ENCODE measurements around the gene PTPN11. TPM values are rescaled to one million over a fixed set of nuclear protein-coding genes. Genes with fewer than 3 reads are reported as not detected.
A peak's percentile ranks its signal among the peaks of the same experiment; 100 is the strongest.

Gene PTPN11
- polyA plus RNA-seq, 2 of the 4 experiments (the other 2 are of a cell fraction), result 78.6 to 194 TPM

- no peaks in the 10 kb centered on the region for H3K9me3 ChIP-seq
- TF ChIP-seq CEBPB (IDR thresholded peaks at IDR 0.05) (peak in 1 of 2 experiments; percentile 59; a peak in 2 of 4 replicates), POLR2A (IDR thresholded peaks at IDR 0.05; ENCODE audit: low read length) (no peak), SREBF2 (IDR thresholded peaks at IDR 0.05) (no peak)
- no peak overlapping the region for H3K4me3 ChIP-seq
- H3K27ac ChIP-seq, result no peak overlapping the region
- ATAC-seq (no peak), FAIRE-seq (no peak), DNase-seq (ENCODE audit: low read depth in 1 of 2, low spot score in 1 of 2) (no peak)
- CTCF ChIA-PET, result no interaction called here
- H3K4me1 ChIP-seq, result peaks cover 6% of the 10 kb centered on the region; the same call in 1 of the 3 replicates
- POLR2A ChIA-PET, result no interaction called here
- no peak overlapping the region for H3K4me2 ChIP-seq
Measured at GRCh38 chr12:112466011-112466422, 47.3 kb downstream of the PTPN11 start.

- Histone ChIP-seq H3K9me3 (no peaks in the 10 kb centered on the region), H3K4me1 (peaks cover 6% of the 10 kb centered on the region; the same call in 1 of the 3 replicates), H3K4me3 (no peak overlapping the region), H3K4me2 (no peak overlapping the region), H3K27ac (no peak overlapping the region)
- ChIA-PET CTCF (no interaction called here), POLR2A (no interaction called here)
- no peak for DNase-seq (ENCODE audit: low read depth in 1 of 2, low spot score in 1 of 2)
- WGBS (ENCODE audit: missing lambda C conversion rate), result 95% methylated on average over 3 of the region's 3 CpGs
- ATAC-seq, result no peak
- FAIRE-seq, result no peak
- no peak for TF ChIP-seq EHF (CRISPR knock-in tag; IDR thresholded peaks at IDR 0.05)
Measured at GRCh38 chr12:112466835-112467234, 48.1 kb downstream of the PTPN11 start.

- ChIA-PET POLR2A (no interaction called here), CTCF (interaction anchor here (0.6 kb wide), 1 partner anchor 27 kb away, joined by 3 read pairs; no protein-coding TSS in a partner anchor)
- Histone ChIP-seq H3K27ac (no peak overlapping the region), H3K4me3 (no peak overlapping the region), H3K9me3 (no peaks in the 10 kb centered on the region), H3K4me1 (peaks cover 6% of the 10 kb centered on the region; the same call in 1 of the 3 replicates), H3K4me2 (no peak overlapping the region)
- no peak for TF ChIP-seq NR3C1 (IDR thresholded peaks at IDR 0.05)
- TF ChIP-seq CTCF (IDR thresholded peaks at IDR 0.05), result no peak
- no peak for TF ChIP-seq NPAS2 (CRISPR knock-in tag; IDR thresholded peaks at IDR 0.05; ENCODE audit: borderline replicate concordance)
- TF ChIP-seq GATA3 (IDR thresholded peaks at IDR 0.05; ENCODE audit: borderline replicate concordance), result no peak
- TF ChIP-seq JUNB (IDR thresholded peaks at IDR 0.05), result no peak
- TF ChIP-seq FOSB (CRISPR knock-in tag; IDR thresholded peaks at IDR 0.05), result no peak
- TF ChIP-seq, protein P1, sequence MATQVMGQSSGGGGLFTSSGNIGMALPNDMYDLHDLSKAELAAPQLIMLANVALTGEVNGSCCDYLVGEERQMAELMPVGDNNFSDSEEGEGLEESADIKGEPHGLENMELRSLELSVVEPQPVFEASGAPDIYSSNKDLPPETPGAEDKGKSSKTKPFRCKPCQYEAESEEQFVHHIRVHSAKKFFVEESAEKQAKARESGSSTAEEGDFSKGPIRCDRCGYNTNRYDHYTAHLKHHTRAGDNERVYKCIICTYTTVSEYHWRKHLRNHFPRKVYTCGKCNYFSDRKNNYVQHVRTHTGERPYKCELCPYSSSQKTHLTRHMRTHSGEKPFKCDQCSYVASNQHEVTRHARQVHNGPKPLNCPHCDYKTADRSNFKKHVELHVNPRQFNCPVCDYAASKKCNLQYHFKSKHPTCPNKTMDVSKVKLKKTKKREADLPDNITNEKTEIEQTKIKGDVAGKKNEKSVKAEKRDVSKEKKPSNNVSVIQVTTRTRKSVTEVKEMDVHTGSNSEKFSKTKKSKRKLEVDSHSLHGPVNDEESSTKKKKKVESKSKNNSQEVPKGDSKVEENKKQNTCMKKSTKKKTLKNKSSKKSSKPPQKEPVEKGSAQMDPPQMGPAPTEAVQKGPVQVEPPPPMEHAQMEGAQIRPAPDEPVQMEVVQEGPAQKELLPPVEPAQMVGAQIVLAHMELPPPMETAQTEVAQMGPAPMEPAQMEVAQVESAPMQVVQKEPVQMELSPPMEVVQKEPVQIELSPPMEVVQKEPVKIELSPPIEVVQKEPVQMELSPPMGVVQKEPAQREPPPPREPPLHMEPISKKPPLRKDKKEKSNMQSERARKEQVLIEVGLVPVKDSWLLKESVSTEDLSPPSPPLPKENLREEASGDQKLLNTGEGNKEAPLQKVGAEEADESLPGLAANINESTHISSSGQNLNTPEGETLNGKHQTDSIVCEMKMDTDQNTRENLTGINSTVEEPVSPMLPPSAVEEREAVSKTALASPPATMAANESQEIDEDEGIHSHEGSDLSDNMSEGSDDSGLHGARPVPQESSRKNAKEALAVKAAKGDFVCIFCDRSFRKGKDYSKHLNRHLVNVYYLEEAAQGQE (IDR thresholded peaks at IDR 0.05), result no peak
- TF ChIP-seq CBX2 (IDR thresholded peaks at IDR 0.05; ENCODE audit: borderline replicate concordance, low read depth), result no peak
- no peak for TF ChIP-seq RNF2 (IDR thresholded peaks at IDR 0.05; ENCODE audit: borderline replicate concordance, low read depth)
- TF ChIP-seq POLR2AphosphoS2 (conservative IDR thresholded peaks at IDR 0.05; ENCODE audit: low read length), result no peak
- FAIRE-seq (no peak), DNase-seq (ENCODE audit: low read depth in 1 of 2, low spot score in 1 of 2) (no peak), ATAC-seq (no peak)
- WGBS (ENCODE audit: missing lambda C conversion rate), result 86% methylated on average over 3 of the region's 3 CpGs
Measured at GRCh38 chr12:112468046-112468445, 49.3 kb downstream of the PTPN11 start.

- ATAC-seq (peak in 1 of 2 experiments; percentile 61; a peak in 3 of 6 replicates), DNase-seq (ENCODE audit: low read depth in 1 of 2, low spot score in 1 of 2) (peak; percentile 17 to 33), FAIRE-seq (no peak)
- ChIA-PET POLR2A (interaction anchor here (0.7 kb wide), 1 partner anchor 267 kb away, joined by 4 read pairs; no protein-coding TSS in a partner anchor), CTCF (interaction anchor here (0.6 to 1.3 kb wide), 5 partner anchors 12 to 557 kb away, joined by 3 read pairs; no protein-coding TSS in a partner anchor)
- TF ChIP-seq SREBF2 (IDR thresholded peaks at IDR 0.05), result no peak
- no peak for TF ChIP-seq EHF (CRISPR knock-in tag; IDR thresholded peaks at IDR 0.05)
- no peak for TF ChIP-seq ZFP36 (IDR thresholded peaks at IDR 0.05; ENCODE audit: borderline replicate concordance, partially characterized antibody)
- peak; percentile 29; the same call in 2 of the 3 replicates for TF ChIP-seq CTCF (IDR thresholded peaks at IDR 0.05)
- 0 out of 3 replicates have a peak, but pooled peaks have one; percentile 9 for TF ChIP-seq SMC3 (IDR thresholded peaks at IDR 0.05)
- TF ChIP-seq, protein P2, sequence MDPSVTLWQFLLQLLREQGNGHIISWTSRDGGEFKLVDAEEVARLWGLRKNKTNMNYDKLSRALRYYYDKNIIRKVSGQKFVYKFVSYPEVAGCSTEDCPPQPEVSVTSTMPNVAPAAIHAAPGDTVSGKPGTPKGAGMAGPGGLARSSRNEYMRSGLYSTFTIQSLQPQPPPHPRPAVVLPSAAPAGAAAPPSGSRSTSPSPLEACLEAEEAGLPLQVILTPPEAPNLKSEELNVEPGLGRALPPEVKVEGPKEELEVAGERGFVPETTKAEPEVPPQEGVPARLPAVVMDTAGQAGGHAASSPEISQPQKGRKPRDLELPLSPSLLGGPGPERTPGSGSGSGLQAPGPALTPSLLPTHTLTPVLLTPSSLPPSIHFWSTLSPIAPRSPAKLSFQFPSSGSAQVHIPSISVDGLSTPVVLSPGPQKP (IDR thresholded peaks at IDR 0.05; ENCODE audit: low read depth, low read length), result no peak
- peak; percentile 13 to 26; a peak in 1 of 5 replicates for TF ChIP-seq RAD21 (conservative IDR thresholded peaks at IDR 0.05 in 1 of 2, IDR thresholded peaks at IDR 0.05 in 1 of 2)
- WGBS (ENCODE audit: missing lambda C conversion rate), result 80% methylated on average over 4 of the region's 4 CpGs
- no peaks in the 10 kb centered on the region for H3K9me3 ChIP-seq
- no peak overlapping the region for H3K4me3 ChIP-seq
- H3K4me2 ChIP-seq, result no peak overlapping the region
- no peaks in the 10 kb centered on the region for H3K4me1 ChIP-seq
- no peak overlapping the region for H3K27ac ChIP-seq
Measured at GRCh38 chr12:112473056-112473455, 54.3 kb downstream of the PTPN11 start.
